Ecto neural progenitor cell (in vitro differentiated cells): ENCODE results near the gene INO80C.
"Not testable (repeated sequence)": the region's sequence is repeated elsewhere in the genome, so short reads cannot be mapped to it uniquely, and the experiment has no call there.

Source experiments
- DNase-seq: peaks from one replicate; pipeline ENCODE4 v3.0.0-alpha.2; 2018; ENCODE audit warnings: low spot score

Gene INO80C

GRCh38 chr18:35489281-35489680 is 8.5 kb downstream of the INO80C start:
- DNase-seq, result not testable (repeated sequence)

GRCh38 chr18:35488396-35488795 is 9.4 kb downstream of the INO80C start:
- not testable (repeated sequence) for DNase-seq

- DNase-seq, result not testable (repeated sequence)
These were observed 10.2 kb downstream of the INO80C start for GRCh38 chr18:35487525-35487924.

- DNase-seq, result no peak
These were observed 11.9 kb downstream of the INO80C start for GRCh38 chr18:35485852-35486251.

GRCh38 chr18:35484034-35484433 is 13.7 kb downstream of the INO80C start:
- DNase-seq, result no peak

- DNase-seq, result no peak
These were observed 15.8 kb downstream of the INO80C start for GRCh38 chr18:35481960-35482366.

- no peak for DNase-seq
These were observed 17.7 kb downstream of the INO80C start for GRCh38 chr18:35479911-35480586.

- DNase-seq, result no peak
These were observed 19.0 kb downstream of the INO80C start for GRCh38 chr18:35478520-35479435.

GRCh38 chr18:35477974-35478373 is 19.8 kb downstream of the INO80C start:
- DNase-seq, result no peak

- no peak for DNase-seq
These were observed 20.3 kb downstream of the INO80C start for GRCh38 chr18:35477497-35477896.

GRCh38 chr18:35474884-35475283 is 22.9 kb downstream of the INO80C start:
- DNase-seq, result no peak

GRCh38 chr18:35473562-35473961 is 24.2 kb downstream of the INO80C start:
- DNase-seq, result no peak

- DNase-seq, result no peak
These were observed 27.3 kb downstream of the INO80C start for GRCh38 chr18:35470435-35470834.

- no peak for DNase-seq
These were observed 28.0 kb downstream of the INO80C start for GRCh38 chr18:35469725-35470124.

- no peak for DNase-seq
These were observed 29.0 kb downstream of the INO80C start for GRCh38 chr18:35468711-35469110.

- no peak for DNase-seq
These were observed 30.1 kb downstream of the INO80C start for GRCh38 chr18:35467624-35468016.

GRCh38 chr18:35466815-35467623 is 30.7 kb downstream of the INO80C start:
- DNase-seq, result no peak

GRCh38 chr18:35466334-35466733 is 31.4 kb downstream of the INO80C start:
- no peak for DNase-seq

- DNase-seq, result no peak
These were observed 32.4 kb downstream of the INO80C start for GRCh38 chr18:35465329-35465728.

GRCh38 chr18:35464831-35465279 is 32.9 kb downstream of the INO80C start:
- no peak for DNase-seq

GRCh38 chr18:35463827-35464226 is 33.9 kb downstream of the INO80C start:
- no peak for DNase-seq

GRCh38 chr18:35463050-35463449 is 34.7 kb downstream of the INO80C start:
- no peak for DNase-seq
